Activated CD8-positive, alpha-beta memory T cell treated with anti-CD3 and anti-CD28 coated beads, Interleukin-2, amount 50 U/mL, for 4 hours (primary cell): ENCODE data around the gene JAKMIP1.

Source experiments
- DNase-seq: peaks from one replicate; pipeline ENCODE4 v3.0.0-alpha.2; 2020

JAKMIP1 gene

DNA sequence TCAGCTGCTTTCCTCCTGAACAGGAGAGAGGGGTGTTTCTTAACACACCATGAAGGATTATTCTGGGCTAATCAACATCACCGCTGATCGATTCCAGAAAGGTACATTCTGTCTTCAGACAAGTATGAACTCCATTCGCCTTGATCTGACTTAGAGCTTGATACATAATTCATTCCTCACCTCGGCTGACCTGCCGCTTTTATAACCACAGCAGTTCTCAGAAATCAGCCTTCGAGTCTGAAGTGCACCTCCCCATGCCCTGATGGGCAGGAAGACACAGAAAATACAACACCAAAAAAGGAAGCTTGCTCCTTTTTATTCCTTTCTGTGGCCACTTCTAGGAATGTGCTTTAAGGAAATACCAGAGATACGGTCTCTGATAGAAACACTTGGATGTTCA, 85.7 kb downstream of the JAKMIP1 start:
- DNase-seq: no peak

DNA sequence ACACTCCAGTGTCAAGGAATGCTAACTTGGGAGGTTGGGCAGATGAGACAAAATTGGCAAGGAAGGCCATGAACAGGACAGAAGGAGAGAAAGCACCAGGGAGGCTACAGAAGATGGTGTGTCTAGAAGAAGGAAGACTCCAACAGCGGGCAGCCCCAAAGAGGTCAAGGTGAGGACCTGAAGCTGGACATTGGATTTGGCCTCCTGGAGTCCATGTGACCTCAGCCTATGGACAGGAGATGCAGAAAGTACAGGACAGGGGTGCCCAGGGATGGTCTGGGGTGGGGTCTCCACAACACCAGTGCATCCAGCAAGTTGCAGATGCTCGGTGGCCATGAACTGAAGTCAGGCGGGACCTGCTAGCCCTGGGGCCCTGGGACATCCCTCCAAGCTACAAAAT, 86.2 kb downstream of the JAKMIP1 start:
- DNase-seq: no peak

DNA sequence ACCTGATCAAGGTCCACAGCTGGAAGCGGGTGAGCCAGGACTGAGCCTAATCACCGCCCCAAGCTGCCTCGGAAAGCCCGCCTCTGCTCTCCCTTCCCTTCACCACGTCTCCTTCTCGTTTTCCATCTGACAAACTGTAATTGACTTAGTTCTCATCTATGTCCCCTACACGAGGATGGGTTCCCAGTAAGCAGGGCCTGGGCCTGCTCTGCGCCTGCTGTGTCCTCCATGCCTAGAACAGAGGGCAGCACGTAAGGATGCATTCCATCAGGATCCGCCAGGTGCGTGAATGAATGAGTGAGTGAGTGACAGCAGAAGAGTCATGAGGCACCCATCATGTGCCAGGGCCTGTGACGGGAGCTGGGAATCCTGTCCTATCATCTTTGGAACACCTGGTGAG, 86.7 kb downstream of the JAKMIP1 start:
- DNase-seq: no peak

DNA sequence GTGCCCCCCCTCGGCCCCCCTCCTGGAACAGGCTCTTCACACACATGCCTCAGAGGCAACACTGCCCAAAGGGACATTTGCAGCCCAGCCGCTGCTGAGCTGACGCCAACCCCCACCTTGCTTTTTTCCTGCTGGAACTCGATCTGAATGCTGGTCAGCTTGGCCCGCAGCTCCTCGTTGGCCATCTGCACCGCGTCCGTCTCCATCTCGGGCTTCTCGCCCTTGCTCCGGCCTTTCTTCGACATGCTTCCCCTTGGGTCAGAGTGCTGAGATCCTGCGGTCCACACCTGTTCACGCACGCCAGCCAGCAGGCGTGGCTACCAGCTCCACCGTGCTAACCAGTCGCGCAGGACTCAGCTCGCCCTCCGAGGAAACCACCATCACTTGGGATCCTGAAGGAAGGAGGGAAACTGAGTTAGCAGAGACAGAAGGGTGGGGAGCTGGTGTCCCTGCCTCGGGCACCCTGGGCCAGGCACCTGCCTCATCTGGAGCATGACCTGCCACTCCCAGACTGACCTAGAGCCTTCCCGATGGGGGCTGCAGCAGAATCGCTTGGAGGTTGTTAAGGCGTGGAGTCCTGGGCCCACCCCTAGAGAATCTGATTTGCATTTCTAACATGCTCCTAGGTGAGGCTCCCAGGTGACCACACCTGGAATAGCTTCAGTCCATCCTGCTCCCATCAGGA, 87.6 kb downstream of the JAKMIP1 start:
- DNase-seq: no peak

DNA sequence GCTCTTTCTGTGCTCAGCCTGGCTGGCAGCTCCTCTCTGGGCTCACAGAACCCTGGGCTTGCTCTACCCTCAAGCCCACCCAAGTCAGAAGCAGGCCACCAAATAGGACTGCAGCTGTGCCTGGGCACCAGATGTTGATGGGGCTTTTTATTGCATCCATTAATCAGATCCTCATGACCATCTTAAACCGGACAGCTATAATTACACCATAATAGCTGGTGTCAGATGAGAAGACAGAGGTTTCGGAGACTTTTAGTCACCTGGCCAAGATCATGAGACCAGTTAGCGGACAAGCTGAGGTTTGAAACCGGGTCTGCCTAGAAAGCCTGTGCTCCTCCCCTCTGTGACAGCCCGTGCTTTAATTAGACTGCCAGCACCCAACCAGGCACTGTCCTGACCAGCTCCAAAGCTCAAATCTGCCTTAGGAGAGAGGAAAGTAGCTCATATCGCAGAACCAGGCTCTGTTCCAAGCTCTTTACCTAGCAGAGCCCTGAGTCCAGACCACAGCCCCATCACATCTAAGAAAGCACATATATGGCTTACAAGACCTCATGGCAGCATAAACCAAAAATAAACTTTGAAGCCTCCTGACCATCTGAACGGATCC, 88.9 kb downstream of the JAKMIP1 start:
- DNase-seq: no peak

DNA sequence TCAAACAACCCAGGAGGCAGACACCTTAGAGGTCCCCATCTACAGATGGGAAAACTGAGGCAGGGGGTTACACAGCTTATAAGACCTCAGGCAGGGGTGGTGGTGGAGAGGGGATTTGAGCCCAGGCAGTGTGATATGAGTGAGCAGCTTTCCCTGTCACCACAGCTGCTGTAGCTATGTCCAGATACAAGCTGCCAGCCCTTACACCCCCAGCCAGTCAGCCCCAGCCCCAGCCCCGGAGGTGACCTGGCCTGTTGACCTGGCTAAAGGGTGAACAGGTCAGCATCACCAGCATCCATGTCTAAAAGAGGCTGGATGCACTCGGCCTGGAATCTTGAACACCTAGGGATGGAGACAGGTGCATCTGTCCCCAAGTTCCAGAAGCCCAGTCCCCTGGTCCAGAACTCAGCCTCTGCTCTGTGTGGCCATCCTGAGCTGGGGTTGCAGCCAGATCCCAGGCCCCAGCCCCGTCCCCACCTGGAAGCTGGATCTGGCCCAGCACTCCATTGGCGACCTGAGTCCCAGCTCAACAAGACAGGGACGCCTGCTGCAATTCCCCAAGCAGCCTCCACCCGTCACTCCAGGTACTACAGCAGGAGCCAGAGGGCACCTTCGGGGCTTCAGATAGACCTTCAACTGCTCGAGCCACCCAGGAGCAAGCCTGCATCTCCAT, 89.5 kb downstream of the JAKMIP1 start:
- DNase-seq: no peak

DNA sequence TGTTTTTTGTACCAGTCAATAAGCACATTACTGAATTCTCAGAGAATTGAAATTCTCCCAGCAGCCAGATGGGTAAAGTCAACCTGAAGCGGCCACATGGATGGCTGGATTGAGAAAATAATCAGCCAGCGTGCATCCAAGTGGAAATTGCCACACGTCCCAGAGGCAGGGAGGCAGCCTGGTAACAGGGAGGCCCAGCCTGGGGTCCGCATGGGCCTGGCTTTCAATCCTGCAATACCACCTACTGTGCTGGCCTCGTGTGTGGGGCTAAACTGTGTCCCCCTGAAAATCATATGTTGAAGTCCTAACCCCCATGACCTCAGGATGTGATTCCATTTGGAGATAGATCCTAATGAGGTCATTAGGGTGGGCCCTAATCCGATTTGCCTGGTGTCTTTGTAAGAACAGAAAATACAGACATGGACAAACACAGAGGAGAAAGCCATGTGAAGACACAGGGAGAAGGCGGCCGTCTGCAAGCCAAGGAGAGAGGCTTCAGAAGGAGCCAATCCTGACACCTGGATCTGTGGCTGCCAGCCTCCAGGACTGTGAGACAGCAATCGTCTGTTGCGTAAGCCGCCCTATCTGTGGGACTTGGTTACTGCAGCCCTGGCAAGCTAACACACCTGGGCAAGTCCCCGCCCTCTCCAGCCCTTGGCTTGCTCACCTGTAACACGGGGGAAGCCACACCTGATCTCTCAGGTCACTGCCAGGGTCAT, 90.3 kb downstream of the JAKMIP1 start:
- DNase-seq: no peak

DNA sequence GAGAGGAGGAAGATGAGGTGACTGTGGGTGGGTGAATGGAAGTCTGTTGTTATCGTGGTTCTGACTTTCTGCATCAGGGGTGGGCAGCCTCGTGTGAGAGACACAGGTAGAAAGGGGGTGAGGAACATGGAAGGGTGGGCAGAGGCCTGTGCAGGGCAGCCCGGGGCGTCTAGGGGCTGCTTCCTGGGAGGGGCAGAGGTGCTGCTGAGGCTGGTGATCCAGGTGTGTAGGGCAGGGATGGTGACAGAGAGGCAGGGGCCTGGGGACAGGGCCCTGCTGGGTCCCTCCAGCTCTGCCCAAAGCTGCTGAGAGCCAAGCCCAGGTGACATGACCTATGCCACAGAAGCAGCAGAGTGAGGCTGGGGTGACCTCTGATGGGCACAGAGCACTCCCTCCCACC, 92.5 kb downstream of the JAKMIP1 start:
- DNase-seq: no peak

DNA sequence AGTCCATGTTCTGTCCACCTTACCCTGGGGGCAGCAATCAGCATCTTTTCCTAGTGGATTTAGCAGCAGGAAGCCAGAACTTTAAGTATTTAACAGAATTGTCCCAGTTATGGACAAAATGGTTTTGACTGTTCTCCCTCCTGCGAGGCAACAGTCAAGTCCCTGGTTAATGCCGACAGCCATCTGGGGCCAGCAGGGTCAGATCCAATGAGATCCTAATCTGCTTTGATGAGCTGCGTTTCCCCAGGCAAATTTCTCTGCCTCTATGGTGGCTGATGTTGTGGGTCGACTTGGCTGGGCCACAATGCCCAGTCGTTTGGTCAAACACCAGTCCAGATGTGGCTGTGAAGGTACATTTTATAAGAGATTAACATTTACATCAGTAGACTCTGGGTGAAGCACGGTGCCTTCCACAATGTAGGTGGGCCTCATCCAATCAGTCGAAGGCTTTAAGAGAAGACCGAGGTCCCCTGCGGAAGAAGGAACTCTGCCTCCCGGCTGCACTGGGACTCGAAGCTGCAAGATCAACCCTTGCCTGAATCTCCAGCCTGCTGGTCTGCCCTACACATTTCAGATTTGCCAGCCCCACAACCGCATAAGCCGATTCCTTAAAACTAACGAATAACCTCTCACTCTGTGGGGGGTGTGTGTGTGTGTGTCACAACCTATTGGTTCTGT, 93.1 kb downstream of the JAKMIP1 start:
- no peak for DNase-seq

DNA sequence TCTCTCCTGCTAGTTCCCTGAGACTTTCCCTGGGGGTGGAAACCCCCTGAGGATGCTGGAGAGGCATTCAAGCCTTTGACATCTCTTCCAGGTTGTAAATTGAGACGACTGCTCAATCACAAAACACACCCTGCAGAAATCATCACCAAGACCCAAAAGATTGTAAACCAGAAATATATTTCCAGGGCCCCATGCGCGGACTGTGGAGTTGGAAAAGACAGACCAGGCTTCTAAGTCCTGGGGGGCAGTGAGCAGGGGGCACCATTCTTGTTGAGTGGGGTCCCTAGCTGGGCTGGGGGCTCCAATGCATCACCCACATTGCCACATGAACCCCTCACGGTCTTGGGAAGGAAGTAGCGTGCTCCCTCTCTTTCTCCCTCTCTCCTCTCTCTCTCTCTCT, 94.2 kb downstream of the JAKMIP1 start:
- no peak for DNase-seq

DNA sequence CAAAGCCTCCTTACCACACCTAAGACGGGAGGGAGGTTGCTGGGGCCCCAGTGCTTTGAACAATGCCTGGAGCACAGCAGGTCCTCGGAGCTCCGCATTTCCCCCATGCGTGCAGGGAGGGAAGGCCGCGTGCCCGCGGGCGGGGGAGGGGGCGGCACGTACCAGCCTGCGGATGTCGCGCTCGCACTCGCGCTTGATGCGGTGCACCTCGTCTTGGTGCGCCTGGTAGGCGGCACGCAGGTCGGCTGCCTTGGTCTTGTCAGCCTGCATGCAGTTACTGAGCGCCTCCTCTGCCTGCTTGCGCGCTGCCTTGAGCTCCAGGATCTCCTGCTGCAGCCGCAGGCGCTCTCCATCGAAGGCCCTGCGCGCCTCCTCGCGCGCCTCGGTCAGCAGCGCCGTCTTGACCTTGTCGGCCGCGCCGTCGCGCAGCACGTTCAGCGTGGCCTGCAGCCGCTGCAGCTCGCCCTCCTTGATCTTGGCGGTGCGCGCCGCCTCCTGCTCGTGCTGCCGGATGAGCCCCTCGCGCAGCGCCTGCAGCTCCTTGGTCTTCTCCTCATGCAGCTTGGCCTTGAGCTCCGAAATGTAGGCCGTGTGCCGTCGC, 94.9 kb downstream of the JAKMIP1 start:
- DNase-seq: no peak

DNA sequence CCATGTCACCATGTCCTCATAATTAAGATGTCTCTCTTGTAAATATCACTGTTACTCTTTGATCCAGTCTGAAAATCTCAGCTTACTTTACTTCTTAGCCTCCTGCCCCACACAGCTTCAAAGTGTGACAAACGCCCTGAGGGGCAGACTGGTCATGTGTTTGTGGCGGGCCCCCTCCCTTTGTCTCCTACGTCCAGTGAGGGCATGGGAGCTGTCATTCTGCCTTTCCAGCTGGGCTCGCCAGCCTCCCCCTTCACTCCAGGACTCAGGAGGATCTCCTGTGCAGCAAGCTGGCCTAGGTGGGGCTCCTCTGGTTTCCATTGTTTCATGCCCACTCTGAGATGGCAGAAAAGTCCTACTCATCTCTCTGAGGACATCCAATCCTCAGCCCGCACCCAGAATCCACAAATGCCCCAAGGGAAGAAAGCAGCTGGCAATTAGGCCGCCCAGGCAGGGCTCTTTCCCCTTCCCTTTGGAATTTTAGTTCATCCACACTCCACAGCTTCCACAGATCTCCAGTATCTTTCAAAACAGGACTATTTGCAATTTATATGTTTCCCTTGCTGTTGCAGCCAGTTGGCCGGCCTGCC, 95.7 kb downstream of the JAKMIP1 start:
- no peak for DNase-seq

DNA sequence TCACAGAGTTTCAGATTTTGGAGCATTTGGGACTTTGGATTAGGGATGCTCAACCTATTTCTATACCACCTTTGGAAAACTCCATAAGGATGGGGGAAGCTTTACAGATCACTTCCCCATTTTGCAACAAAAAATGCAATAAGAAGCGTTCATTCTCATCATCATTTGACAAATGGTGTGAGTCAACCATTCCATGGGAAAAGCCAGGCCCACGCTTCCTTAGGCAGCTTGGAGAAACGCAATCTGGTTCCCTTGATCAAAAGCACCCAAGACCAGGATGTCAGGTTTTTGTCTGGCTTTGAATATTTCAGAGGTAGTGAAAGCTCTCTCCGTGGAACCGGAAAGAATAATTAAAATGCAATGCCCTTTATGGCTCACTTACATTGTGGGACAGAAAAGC, 102.8 kb downstream of the JAKMIP1 start:
- DNase-seq: no peak

DNA sequence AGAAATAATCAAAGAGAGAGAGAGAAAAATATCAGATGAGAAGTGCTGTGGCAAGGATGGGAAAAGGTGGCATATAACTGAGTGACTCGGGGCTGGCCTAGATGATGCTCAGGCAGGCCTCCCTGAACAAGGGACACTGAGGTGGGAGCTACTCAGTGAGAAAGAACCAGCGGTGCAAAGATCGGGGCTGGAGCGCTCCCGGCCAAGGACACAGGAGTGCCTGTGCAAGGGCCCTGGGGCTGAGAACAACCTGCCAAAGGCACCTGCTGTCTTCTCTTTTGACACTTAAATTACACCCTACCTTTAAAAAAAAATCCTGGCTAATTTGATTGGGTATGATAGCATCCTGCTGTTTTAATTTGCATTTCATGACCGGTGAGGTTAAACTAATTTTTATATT, 104.5 kb downstream of the JAKMIP1 start:
- DNase-seq: no peak

DNA sequence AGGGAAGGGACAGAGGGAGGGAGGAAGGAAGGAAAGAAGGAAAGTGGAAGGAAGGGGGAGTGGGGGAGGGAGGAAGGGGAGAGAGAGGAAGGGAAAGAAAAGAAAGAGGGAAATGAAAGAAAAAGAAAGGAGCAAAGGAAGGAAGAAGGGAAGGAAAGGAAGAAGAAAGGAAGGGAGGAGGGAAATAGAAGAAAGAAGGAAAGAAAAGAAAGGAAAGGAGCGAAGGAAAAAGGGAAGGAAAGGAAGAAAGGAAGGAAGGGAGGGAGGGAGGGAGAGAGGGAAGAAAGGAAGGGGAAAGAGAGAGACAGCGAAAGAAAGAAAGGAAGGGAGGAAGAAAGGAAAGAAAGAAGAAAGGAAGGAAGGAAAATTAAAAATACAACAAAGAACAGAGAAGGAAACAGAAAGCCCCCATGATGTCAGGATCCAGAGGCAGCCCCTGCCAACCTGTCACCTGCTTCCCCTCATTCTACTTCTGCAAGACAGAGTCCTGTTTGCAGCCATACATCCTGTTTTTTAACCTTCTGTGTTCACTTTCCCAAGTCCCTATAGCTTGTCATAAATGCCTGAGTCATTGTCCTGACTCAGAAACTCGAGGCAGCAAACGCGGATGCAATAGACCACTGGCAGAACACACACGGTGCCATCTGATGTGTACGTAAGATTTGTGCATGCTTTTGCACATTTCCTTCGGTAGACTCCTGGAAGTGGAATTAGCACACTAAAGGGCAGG, 105.2 kb downstream of the JAKMIP1 start:
- no peak for DNase-seq

DNA sequence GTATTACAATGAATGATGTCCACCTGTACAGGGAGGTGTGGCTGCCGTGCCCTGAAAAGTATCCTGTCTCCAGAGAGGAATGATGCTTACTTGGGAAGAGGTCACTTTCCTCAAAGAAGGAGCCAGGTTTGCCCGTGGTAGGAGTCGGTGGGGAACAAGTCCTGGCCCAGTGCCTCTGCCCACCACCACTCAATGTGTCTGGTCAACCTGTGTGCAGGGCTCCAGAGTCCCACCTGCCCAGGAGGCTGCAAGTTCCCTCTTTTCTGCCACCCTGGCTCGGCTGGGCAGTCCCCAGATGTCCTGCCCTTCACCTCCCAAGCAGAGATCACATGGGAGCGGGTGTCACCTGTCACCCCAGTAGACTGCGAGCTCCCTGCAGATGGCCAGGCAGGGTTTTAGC, 106.7 kb downstream of the JAKMIP1 start:
- no peak for DNase-seq

DNA sequence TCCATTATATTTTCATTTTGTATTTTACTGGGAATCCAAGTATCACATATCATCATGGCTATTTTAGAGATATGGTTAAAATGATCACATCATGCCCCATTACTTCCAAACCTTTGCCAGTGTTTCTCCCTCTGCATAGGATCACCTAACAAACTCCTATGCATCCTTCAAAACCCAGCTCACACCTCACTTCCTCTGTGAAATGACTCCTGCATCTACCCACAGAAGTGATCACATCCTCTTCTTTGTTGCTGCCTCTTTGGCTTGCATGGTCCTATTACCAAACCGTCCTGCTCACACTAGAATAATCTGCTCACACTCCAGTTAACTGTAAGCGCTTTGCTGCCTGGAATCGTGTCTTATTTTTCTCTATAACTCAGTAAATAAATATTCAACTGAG, 107.4 kb downstream of the JAKMIP1 start:
- no peak for DNase-seq

DNA sequence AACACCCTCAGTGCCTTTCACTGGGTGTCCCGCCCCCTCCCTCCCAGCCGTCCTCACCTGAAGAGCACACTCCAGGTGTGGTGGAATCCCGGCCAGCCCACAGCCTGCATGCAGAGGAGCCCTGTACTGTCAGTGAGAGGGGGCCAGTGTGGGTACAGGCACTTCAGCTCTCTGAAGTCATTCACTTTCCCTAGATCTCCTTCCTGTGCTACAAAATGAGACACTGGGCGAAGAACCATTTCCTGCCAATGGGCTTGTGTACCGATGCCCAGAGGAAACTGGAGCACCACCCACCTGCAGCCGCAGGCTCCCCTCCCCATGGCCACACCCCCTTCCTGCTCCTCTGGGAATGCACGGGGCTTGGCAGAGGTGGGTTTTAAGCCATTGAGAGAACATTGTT, 108.2 kb downstream of the JAKMIP1 start:
- DNase-seq: no peak

DNA sequence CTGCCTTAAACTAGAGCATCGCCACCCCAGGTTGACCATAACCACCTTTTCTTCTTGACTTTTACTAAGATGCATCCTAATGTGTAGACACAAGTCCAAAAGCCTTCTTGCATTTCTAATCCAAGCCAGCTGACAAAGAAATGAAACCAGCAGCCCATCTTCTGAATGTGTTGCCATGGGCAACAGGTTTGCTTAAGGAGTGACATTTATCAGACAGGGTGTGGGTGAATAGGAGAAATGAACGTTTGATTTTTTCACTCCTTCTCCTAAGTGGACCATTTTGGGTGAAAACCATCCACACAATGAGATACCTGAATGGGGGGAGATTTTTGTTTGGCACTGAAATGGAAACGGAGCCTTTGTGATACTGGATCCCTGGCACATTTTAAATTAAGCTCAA, 109.4 kb downstream of the JAKMIP1 start:
- DNase-seq: no peak

DNA sequence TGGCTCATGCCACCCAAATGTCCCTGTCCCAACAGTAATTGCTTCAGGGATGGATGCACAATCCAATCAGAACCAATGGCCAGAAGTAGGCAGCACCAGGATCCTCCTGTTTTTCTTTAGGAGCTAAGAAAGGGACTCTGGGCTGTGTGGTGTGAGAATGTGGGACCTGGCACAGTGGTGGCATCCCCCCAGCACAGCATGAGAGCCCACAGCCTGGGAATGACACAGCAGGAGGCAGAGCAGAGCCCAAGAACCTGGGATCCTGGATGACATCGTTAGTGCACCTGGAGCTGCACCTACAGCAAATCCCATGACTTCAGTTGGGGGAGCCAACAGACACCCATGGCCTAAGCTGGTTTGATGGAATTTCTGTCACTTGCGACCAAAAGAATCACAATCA, 111.4 kb downstream of the JAKMIP1 start:
- DNase-seq: no peak

DNA sequence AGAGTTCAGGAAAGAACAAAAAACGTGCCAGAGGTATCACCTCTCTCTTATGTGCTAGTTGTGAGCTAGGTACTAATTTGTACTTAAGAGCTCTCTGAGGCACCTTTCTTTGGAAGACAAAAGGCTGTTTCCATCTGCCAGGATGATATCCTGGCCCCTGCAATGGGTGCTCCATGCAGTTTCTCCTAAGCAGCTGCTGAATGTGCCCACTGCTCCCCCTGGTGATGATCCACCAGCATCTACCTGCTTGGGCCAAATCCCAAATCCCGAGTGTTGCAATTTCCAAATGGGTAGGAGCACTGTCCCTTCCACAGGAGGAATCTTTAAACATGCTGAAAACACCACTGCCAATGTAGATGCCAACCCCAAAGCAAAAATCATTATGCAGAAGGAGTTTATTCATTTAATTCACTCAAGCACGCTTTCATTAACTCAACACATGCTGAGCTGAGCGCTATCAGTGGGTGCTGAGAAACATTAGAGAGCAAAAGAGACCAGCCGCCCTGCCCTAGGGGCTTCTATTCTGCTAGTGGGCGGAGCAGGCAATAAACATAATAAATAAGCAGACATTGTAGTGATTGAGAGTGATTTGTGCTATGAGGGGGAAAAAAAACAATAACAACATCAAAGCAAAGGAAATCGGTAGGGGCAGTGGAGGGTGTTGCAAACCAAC, 112.5 kb downstream of the JAKMIP1 start:
- DNase-seq: no peak
